Activated naive CD4-positive, alpha-beta T cell treated with anti-CD3 and anti-CD28 coated beads for 36 hours (primary cell): ENCODE data around the gene PA2G4. TPM values are rescaled to one million over a fixed set of nuclear protein-coding genes. Genes with fewer than 3 reads are reported as not detected.
A peak's percentile ranks its signal among the peaks of the same experiment; 100 is the strongest.

Experiments
- CTCF ChIA-PET: fragments of 350-600 bp; sonication (Branson Sonifier 250); formaldehyde crosslinking; loops from one replicate; lab custom pipeline; 2021; ENCODE audit warnings: antibody characterized with exemption; lab: Charles Lee
- DNase-seq: peaks from one replicate; pipeline ENCODE4 v3.0.0-alpha.2; 2020
- H3K27ac Mint-ChIP-seq: one replicate; pipeline ENCODE4 v1.8.0; 2021; ENCODE audit warnings: mild to moderate bottlenecking, mixed read lengths
- H3K27me3 Mint-ChIP-seq: one replicate; pipeline ENCODE4 v1.8.0; 2021; ENCODE audit warnings: low read depth, mixed read lengths
- H3K36me3 Mint-ChIP-seq: one replicate; pipeline ENCODE4 v1.8.0; 2021; ENCODE audit warnings: low read depth, mixed read lengths
- H3K4me1 Mint-ChIP-seq: one replicate; pipeline ENCODE4 v1.8.0; 2021; ENCODE audit warnings: low read depth, mixed read lengths
- H3K4me3 Mint-ChIP-seq: one replicate; pipeline ENCODE4 v1.8.0; 2021; ENCODE audit warnings: mild to moderate bottlenecking, moderate library complexity, mixed read lengths
- H3K9me3 Mint-ChIP-seq: one replicate; pipeline ENCODE4 v1.8.0; 2021; ENCODE audit warnings: mixed read lengths
- intact Hi-C: fragments of 100-400 bp; cut with micrococcal nuclease; formaldehyde crosslinking; loops from one replicate; pipeline ENCODE4 v1.15.1; 2023
- total RNA-seq, 2 experiments: library from RNA; stranded (reverse); gene quantifications; one replicate each; pipeline ENCODE4 v1.2.3, GENCODE V29; 2021

PA2G4 gene
- total RNA-seq, 2 experiments from 2014 or later = 398 to 411 TPM

DNA sequence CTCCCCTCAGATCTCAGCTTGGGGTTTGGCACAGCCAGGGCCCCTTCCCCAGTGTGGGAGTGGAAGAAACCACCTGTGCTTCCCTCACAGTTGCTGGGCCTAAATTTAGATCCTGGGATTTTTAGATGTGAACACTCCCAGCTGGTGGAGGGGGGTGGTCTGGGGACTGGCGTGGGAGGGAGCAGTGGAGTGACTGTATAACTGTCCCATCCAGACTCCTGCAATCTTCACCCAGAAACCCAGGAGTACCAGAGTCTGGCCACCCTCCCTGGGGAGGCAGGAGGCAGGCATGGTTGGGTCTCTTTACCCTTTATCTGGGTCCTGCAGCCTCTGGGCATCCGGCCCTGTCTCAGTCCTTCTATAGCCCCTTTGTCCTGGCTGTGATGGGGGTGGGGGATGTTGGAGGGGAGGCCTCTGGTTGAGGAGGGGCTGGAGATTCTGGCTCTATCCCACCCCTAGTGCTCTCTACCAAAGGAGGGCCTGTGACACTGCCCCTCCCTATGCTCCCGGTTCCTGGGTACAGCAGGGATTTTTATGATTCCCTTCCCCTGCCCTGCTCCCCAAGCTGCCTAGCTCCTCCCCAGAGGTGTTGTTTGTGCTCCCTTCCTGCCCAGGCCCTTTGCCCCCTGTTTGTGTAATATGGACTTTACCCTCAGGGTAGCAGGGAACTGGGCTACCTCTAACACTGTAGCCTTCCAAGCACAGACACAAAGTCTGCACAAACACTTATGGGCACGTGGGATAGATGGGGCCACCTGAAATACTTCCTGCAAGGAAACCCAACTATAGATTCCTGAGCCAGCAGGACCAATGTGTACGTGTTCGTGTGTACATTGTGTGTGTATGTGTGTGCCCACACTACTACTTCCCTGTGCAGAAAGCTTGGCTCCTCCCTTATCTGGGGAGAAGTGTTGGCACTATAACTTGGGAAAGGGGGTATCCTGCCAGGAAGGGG lies 22.7 kb upstream of the PA2G4 start:
- intact Hi-C loops = loop anchor here (5.0 kb wide), 1 partner anchor 34 kb away; no protein-coding TSS in a partner anchor
- no peak for DNase-seq
- Mint-ChIP-seq H3K4me3 (no peak overlapping the region), H3K27me3 (peaks cover 17% of the 10 kb centered on the region), H3K27ac (no peak overlapping the region), H3K9me3 (no peaks in the 10 kb centered on the region), H3K4me1 (peaks cover 12% of the 10 kb centered on the region), H3K36me3 (no peaks in the 10 kb centered on the region)
- CTCF ChIA-PET = interaction anchor here (0.6 to 1.3 kb wide), 3 partner anchors 34 to 292 kb away, joined by 3 to 4 read pairs (median 4); no protein-coding TSS in a partner anchor

DNA sequence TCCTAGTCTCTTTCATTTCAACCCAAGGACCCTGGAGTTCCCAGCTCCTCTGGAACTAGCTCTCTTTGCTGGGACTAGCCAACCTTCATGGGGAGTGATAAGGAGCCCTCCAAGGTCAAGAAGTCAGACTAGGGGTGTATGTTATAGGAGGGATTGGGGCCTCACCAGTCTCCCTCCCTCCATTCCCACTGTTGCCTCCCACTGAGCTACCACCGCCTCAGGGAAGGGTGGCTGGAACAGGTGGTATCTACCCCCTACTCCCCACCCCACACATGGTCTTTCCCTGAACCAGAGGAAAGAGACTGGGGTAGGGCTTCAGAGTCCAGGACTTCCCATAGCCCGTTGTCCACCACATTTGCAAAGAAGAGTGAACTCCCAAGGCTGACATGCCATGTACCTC lies 22.0 kb upstream of the PA2G4 start:
- peaks cover 17% of the 10 kb centered on the region for H3K27me3 Mint-ChIP-seq
- H3K9me3 Mint-ChIP-seq = no peaks in the 10 kb centered on the region
- H3K4me1 Mint-ChIP-seq = peaks cover 12% of the 10 kb centered on the region
- intact Hi-C loops = loop anchor here (5.0 kb wide), 1 partner anchor 35 kb away; no protein-coding TSS in a partner anchor
- no peak for DNase-seq
- H3K27ac Mint-ChIP-seq = no peak overlapping the region
- H3K4me3 Mint-ChIP-seq = no peak overlapping the region
- CTCF ChIA-PET = interaction anchor here (0.6 to 1.2 kb wide), 2 partner anchors 15 to 279 kb away, joined by 3 to 4 read pairs; no protein-coding TSS in a partner anchor
- H3K36me3 Mint-ChIP-seq = no peaks in the 10 kb centered on the region

DNA sequence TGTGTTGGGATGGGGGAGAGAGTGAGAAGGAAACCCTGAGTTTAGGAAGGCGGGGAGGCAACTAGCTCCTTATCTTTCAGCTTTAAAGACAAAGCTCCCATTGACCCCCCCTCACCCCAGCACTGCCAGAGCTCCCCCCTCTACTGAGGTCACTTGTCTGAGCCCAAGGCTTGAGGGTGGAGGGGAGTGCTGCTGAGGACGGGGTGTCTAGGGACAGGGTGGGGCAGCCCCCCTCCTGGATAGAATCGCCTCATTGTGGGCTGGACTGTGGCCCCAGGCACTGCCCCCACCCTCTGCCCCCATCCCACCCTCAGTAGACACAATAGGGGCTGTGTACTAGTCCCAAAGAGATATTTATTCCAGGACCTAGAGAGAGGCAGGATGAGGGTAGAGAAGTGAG lies 21.4 kb upstream of the PA2G4 start:
- Mint-ChIP-seq H3K36me3 (no peaks in the 10 kb centered on the region), H3K27ac (no peak overlapping the region), H3K27me3 (peaks cover 17% of the 10 kb centered on the region), H3K4me1 (peaks cover 12% of the 10 kb centered on the region), H3K9me3 (no peaks in the 10 kb centered on the region), H3K4me3 (no peak overlapping the region)
- no peak for DNase-seq
- intact Hi-C loops = loop anchor here (5.0 kb wide), 1 partner anchor 36 kb away; no protein-coding TSS in a partner anchor
- CTCF ChIA-PET = interaction anchor here (0.6 to 1.4 kb wide), 3 partner anchors 14 to 279 kb away, joined by 3 to 4 read pairs (median 4); no protein-coding TSS in a partner anchor

DNA sequence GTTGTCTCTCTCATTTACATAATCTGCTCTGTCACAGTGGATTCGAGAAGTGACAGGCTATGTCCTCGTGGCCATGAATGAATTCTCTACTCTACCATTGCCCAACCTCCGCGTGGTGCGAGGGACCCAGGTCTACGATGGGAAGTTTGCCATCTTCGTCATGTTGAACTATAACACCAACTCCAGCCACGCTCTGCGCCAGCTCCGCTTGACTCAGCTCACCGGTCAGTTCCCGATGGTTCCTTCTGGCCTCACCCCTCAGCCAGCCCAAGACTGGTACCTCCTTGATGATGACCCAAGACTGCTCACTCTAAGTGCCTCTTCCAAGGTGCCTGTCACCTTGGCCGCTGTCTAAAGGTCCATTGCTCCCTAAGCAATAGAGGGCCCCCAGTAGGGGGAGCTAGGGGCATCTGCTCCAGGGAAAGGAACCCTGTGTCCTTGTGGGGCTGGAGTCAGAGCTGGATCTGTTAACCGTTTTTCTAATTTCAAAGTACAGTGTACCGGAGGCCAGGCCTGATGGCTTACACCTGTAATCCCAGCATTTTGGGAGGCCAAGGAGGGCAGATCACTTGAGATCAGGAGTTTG lies 19.3 kb upstream of the PA2G4 start:
- intact Hi-C loops = loop anchor here (1.0 to 5.0 kb wide), 3 partner anchors 19 to 38 kb away; partner anchors contain the start of genes PA2G4 and RPL41
- Mint-ChIP-seq H3K9me3 (no peaks in the 10 kb centered on the region), H3K4me1 (peaks cover 8% of the 10 kb centered on the region), H3K36me3 (no peaks in the 10 kb centered on the region), H3K27ac (no peak overlapping the region), H3K4me3 (no peak overlapping the region), H3K27me3 (peaks cover 13% of the 10 kb centered on the region)
- peak; percentile 55 for DNase-seq
- CTCF ChIA-PET = interaction anchor here (0.5 to 3.2 kb wide), 13 partner anchors 11 to 340 kb away, joined by 3 to 22 read pairs (median 3); partner anchors contain the start of gene PA2G4

DNA sequence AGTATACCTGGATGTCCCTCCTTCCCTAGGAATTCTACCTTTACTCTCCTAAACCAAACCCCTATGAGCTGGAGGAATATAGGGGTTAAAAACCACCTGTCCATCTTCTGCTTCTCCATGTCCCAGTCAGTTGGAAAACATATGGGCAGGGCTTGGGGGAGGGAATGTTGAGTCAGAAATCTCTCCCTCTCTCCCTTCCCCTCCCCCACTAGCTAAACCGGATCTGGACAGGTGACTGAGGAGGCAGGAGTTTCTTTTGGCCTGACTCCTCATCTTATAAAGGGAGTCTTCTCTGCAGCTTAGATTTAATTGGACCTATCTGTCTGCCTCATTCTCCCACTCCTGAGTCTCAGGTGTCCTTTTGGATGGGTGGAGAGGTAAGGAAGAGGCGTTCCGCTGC lies 18.3 kb upstream of the PA2G4 start:
- CTCF ChIA-PET = interaction anchor here (0.6 to 3.2 kb wide), 6 partner anchors 11 to 248 kb away, joined by 3 to 22 read pairs (median 4); partner anchors contain the start of genes PA2G4 and PAN2
- Mint-ChIP-seq H3K27me3 (peaks cover 8% of the 10 kb centered on the region), H3K4me3 (no peak overlapping the region), H3K36me3 (no peaks in the 10 kb centered on the region), H3K4me1 (peaks cover under 1% of the 10 kb centered on the region), H3K27ac (no peak overlapping the region), H3K9me3 (no peaks in the 10 kb centered on the region)
- intact Hi-C loops = no loop called here
- no peak for DNase-seq

DNA sequence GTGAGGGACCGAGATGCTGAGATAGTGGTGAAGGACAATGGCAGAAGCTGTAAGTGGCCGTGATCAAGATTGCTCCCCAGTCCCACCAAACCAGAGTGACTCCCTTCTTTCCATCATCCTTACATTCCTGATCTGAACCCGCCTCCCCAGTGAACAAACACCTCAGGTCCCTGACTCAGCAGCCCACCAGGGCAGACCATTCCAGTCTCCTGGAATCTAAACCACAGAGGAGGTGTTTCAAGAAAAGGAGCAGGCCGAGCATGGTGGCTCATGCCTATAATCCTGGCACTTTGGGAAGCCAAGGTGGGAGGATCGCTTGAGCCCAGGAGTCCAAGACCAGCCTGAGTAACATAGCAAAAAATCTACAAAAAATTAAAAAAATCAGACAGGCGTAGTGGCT lies 17.8 kb upstream of the PA2G4 start:
- Mint-ChIP-seq H3K4me3 (no peak overlapping the region), H3K27me3 (peaks cover 4% of the 10 kb centered on the region), H3K9me3 (no peaks in the 10 kb centered on the region), H3K27ac (no peak overlapping the region), H3K4me1 (no peaks in the 10 kb centered on the region), H3K36me3 (no peaks in the 10 kb centered on the region)
- CTCF ChIA-PET = interaction anchor here (0.8 to 3.2 kb wide), 3 partner anchors 10 to 40 kb away, joined by 3 to 22 read pairs (median 3); partner anchors contain the start of gene PA2G4
- DNase-seq = no peak
- intact Hi-C loops = no loop called here

DNA sequence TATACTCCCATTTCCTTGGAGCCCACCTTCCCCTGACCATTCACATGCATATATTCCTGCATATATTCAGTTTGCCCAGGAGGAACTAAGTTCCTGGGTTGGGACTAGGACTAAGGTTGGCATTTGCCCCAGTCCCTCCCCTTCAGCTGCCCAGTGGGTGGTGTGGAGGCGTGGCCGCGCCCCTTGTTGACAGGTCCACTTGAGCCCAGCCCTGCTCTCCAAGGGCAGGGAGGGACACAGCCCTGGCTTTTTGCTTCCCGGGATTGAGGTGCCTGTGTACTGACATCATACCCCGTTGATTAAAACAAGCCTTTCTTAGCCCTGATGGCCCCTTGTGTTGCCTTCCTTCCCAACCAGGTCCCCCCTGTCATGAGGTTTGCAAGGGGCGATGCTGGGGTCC lies 17.1 kb upstream of the PA2G4 start:
- no peaks in the 10 kb centered on the region for H3K4me1 Mint-ChIP-seq
- intact Hi-C loops = no loop called here
- H3K27me3 Mint-ChIP-seq = no peaks in the 10 kb centered on the region
- H3K9me3 Mint-ChIP-seq = no peaks in the 10 kb centered on the region
- H3K36me3 Mint-ChIP-seq = no peaks in the 10 kb centered on the region
- CTCF ChIA-PET = interaction anchor here (3.2 kb wide), 1 partner anchor 16 kb away, joined by 22 read pairs; the partner anchor contains the start of gene PA2G4
- no peak overlapping the region for H3K4me3 Mint-ChIP-seq
- no peak overlapping the region for H3K27ac Mint-ChIP-seq
- no peak for DNase-seq

DNA sequence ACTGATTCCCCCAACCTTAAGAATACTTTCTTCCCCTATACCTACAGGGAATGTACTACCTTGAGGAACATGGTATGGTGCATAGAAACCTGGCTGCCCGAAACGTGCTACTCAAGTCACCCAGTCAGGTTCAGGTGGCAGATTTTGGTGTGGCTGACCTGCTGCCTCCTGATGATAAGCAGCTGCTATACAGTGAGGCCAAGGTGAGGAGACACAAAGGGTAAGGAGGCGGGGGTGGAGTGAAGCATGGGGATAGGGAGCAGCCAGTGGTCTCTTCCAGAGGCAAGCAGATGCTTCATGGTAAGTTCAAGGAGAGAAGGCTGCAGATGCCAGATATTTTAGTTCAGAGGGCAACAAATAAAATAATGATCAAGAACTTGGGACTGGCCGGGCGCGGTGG lies 6.6 kb upstream of the PA2G4 start:
- DNase-seq = no peak
- H3K27me3 Mint-ChIP-seq = no peaks in the 10 kb centered on the region
- intact Hi-C loops = no loop called here
- H3K4me1 Mint-ChIP-seq = peaks cover 9% of the 10 kb centered on the region
- no peaks in the 10 kb centered on the region for H3K36me3 Mint-ChIP-seq
- no peak overlapping the region for H3K4me3 Mint-ChIP-seq
- H3K9me3 Mint-ChIP-seq = no peaks in the 10 kb centered on the region
- CTCF ChIA-PET = interaction anchor here (1.2 kb wide), 1 partner anchor 15 kb away, joined by 4 read pairs; no protein-coding TSS in a partner anchor
- no peak overlapping the region for H3K27ac Mint-ChIP-seq

DNA sequence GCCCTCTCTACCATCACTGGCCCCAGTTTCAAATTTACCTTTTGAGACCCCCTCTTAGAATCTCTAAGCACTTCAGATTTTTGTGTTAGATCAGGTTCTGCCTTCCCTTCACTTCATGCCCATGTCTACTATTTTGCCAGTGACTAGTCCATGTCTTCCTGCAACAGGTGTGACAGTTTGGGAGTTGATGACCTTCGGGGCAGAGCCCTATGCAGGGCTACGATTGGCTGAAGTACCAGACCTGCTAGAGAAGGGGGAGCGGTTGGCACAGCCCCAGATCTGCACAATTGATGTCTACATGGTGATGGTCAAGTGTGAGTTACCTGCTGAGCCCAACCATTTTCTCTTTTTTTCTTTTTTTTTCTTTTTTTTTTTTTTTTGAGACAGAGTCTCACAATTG lies 5.8 kb upstream of the PA2G4 start:
- H3K36me3 Mint-ChIP-seq = no peaks in the 10 kb centered on the region

DNA sequence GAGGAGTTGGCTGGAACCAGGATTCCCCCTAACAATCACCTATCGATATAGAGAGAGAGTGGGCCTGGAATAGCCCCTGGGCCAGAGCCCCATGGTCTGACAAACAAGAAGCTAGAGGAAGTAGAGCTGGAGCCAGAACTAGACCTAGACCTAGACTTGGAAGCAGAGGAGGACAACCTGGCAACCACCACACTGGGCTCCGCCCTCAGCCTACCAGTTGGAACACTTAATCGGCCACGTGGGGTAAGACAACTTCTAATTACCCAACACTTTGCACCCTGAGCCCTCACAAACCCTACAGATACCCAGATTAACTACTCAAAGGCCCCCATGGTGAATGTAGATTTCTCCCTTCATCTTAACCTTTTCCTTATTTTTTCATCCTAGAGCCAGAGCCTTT lies 4.6 kb upstream of the PA2G4 start:
- H3K9me3 Mint-ChIP-seq = no peaks in the 10 kb centered on the region
- H3K4me3 Mint-ChIP-seq = no peak overlapping the region
- peaks cover 19% of the 10 kb centered on the region for H3K4me1 Mint-ChIP-seq
- no peak for DNase-seq
- intact Hi-C loops = loop anchor here (5.0 kb wide), 1 partner anchor 102 kb away; the partner anchor contains the start of gene SUOX
- H3K27ac Mint-ChIP-seq = no peak overlapping the region
- no peaks in the 10 kb centered on the region for H3K27me3 Mint-ChIP-seq
- H3K36me3 Mint-ChIP-seq = peaks cover 6% of the 10 kb centered on the region
- CTCF ChIA-PET = interaction anchor here (1.0 kb wide), 1 partner anchor 15 kb away, joined by 3 read pairs; no protein-coding TSS in a partner anchor

More for the DNA sequence above, 5.8 kb upstream of the PA2G4 start:
- Mint-ChIP-seq H3K9me3 (no peaks in the 10 kb centered on the region), H3K4me1 (peaks cover 17% of the 10 kb centered on the region), H3K27me3 (no peaks in the 10 kb centered on the region), H3K4me3 (no peak overlapping the region), H3K27ac (no peak overlapping the region)
- no peak for DNase-seq
- CTCF ChIA-PET = no interaction called here
- intact Hi-C loops = no loop called here

DNA sequence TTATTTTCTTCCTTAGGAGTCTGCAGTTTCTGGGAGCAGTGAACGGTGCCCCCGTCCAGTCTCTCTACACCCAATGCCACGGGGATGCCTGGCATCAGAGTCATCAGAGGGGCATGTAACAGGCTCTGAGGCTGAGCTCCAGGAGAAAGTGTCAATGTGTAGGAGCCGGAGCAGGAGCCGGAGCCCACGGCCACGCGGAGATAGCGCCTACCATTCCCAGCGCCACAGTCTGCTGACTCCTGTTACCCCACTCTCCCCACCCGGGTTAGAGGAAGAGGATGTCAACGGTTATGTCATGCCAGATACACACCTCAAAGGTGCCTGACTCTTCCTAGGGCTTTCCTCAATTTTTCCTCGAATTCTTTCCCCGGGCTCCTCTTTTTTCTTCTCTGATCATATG lies 3.3 kb upstream of the PA2G4 start:
- Mint-ChIP-seq H3K4me3 (no peak overlapping the region), H3K4me1 (peaks cover 25% of the 10 kb centered on the region), H3K36me3 (peaks cover 17% of the 10 kb centered on the region), H3K9me3 (no peaks in the 10 kb centered on the region), H3K27me3 (no peaks in the 10 kb centered on the region), H3K27ac (no peak overlapping the region)
- intact Hi-C loops = loop anchor here (5.0 kb wide), 1 partner anchor 104 kb away; the partner anchor contains the start of gene SUOX
- CTCF ChIA-PET = interaction anchor here (0.9 to 3.3 kb wide), 2 partner anchors 15 to 54 kb away, joined by 3 to 22 read pairs; no protein-coding TSS in a partner anchor
- no peak for DNase-seq
